HUES48 (cell line): ENCODE measurements around the gene CHRNB4.

Experiments
- H3K27ac ChIP-seq: one replicate; pipeline ENCODE4 v1.7.0; 2013; ENCODE audit warnings: low read depth, low read length, inconsistent platforms
- H3K27me3 ChIP-seq: 2 replicates; pipeline ENCODE4 v1.6.1; 2013; ENCODE audit warnings: mild to moderate bottlenecking, low read length; ENCODE audit not compliant: control insufficient read depth, insufficient read depth
- H3K36me3 ChIP-seq: 2 replicates; pipeline ENCODE4 v1.6.1; 2013; ENCODE audit warnings: low read length; ENCODE audit not compliant: control insufficient read depth, insufficient read depth
- H3K4me1 ChIP-seq: 2 replicates; pipeline ENCODE4 v1.6.1; 2013; ENCODE audit warnings: mild to moderate bottlenecking, low read length; ENCODE audit not compliant: control insufficient read depth, insufficient read depth
- H3K4me3 ChIP-seq: 2 replicates; pipeline ENCODE4 v1.5.1; 2013; ENCODE audit warnings: mild to moderate bottlenecking, low read depth, low read length
- H3K9ac ChIP-seq: 2 replicates; pipeline ENCODE4 v1.6.1; 2013; ENCODE audit warnings: mild to moderate bottlenecking, low read depth, low read length, moderate library complexity
- H3K9me3 ChIP-seq: 2 replicates; pipeline ENCODE4 v1.6.1; 2013; ENCODE audit warnings: low read length; ENCODE audit not compliant: control insufficient read depth, insufficient read depth

Gene CHRNB4

DNA sequence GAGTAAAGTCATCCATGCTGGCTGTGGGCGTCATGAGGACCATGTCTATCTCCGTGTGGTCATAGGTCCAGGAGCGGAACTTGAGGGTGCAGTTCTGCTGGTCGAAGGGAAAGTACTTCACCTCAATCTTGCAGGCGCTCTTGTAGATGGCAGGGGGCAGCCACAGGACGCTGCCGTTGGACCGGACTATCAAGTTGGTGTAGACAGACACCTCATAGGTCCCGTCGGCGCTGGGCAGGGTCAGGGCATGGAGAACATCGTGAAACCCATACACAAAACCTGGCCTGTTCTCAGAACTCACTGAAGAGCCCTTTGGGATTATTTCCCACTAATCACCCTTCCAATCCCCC is 11.3 kb downstream of the CHRNB4 start:
- H3K4me1 ChIP-seq, result no peaks in the 10 kb centered on the region
- H3K9ac ChIP-seq, result no peak overlapping the region
- H3K27ac ChIP-seq, result no peak overlapping the region
- no peaks in the 10 kb centered on the region for H3K9me3 ChIP-seq
- 0 out of 2 replicates have a peak, but pooled peaks cover 2% of the 10 kb centered on the region for H3K36me3 ChIP-seq
- no peaks in the 10 kb centered on the region for H3K27me3 ChIP-seq
- no peak overlapping the region for H3K4me3 ChIP-seq

DNA sequence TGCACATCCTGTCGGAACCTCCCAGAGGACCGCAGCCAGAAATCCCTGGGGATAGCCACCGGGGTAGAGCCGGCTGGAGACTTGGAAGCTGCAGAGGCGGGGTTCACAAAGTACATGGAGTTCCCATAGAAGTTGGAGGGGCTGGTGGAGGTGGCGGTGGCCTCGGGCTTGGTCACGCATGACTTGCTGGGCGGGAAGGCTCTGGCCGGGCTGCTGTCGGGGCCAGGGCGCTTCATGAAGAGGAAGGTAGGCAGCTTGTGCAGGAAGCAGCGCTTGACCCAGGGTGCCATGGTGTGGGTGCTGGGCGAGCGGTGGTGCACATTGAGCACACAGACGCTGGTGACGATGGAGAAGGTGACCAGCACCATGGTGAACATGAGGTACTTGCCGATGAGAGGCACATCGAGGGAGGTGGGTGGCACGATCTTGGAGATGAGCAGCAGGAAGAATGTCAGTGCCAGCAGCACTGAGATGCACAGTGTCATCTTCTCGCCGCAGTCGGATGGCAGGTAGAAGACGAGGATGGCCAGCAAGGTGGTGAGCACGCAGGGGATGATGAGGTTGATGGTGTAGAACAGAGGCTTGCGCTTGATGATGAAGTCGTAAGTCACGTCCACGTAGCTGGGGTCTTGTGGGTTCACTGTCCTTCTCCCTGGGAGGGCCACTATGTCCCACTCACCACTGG is 11.8 kb downstream of the CHRNB4 start:
- Histone ChIP-seq H3K27me3 (no peaks in the 10 kb centered on the region), H3K9me3 (no peaks in the 10 kb centered on the region), H3K4me3 (no peak overlapping the region), H3K36me3 (0 out of 2 replicates have a peak, but pooled peaks cover 2% of the 10 kb centered on the region), H3K9ac (no peak overlapping the region), H3K4me1 (no peaks in the 10 kb centered on the region), H3K27ac (no peak overlapping the region)

DNA sequence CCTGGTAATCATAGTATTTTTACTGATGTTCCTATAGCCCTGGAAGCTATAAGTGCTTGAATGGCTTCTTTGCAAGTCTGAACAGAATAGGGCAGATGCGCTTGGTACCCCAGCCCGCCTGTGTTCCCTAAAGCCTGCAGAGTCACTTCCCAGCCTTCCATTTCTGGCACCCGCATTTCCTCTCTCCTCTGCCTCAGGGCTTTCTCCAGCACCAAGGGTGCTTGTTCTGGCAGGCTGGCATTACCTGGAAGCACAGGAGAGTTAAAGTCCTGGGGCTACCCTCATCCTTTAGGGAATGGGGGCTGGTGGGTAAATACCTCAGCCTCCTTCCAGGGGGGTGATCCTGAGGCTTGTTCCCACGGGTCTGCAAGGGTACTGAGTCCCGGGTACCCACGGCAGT is 12.8 kb downstream of the CHRNB4 start:
- no peaks in the 10 kb centered on the region for H3K4me1 ChIP-seq
- H3K27me3 ChIP-seq, result no peaks in the 10 kb centered on the region
- H3K36me3 ChIP-seq, result 0 out of 2 replicates have a peak, but pooled peaks cover 2% of the 10 kb centered on the region
- no peaks in the 10 kb centered on the region for H3K9me3 ChIP-seq
- no peak overlapping the region for H3K4me3 ChIP-seq
- no peak overlapping the region for H3K9ac ChIP-seq
- H3K27ac ChIP-seq, result no peak overlapping the region

DNA sequence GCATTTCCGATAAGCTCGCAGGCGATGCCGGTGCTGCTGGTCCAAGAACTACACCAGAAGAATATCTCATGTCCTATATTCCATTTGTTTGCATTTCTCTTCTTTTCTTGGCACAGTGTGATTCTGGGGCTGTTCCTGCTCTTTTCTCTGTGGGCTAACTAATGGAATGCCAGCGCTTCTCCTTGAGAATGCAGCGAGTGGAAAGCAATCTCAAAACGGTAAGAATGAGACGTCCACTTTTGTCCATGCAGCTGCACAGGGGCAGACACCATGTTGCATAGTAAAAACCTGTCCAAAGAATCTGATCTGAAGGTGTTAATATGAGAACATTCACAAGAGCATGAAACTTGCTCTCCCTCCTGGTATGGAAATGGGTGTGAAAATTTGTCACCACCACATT is 13.7 kb downstream of the CHRNB4 start:
- no peak overlapping the region for H3K27ac ChIP-seq
- 0 out of 2 replicates have a peak, but pooled peaks cover 2% of the 10 kb centered on the region for H3K36me3 ChIP-seq
- H3K27me3 ChIP-seq, result peaks cover 5% of the 10 kb centered on the region
- H3K9me3 ChIP-seq, result no peaks in the 10 kb centered on the region
- no peaks in the 10 kb centered on the region for H3K4me1 ChIP-seq
- H3K4me3 ChIP-seq, result no peak overlapping the region
- no peak overlapping the region for H3K9ac ChIP-seq

DNA sequence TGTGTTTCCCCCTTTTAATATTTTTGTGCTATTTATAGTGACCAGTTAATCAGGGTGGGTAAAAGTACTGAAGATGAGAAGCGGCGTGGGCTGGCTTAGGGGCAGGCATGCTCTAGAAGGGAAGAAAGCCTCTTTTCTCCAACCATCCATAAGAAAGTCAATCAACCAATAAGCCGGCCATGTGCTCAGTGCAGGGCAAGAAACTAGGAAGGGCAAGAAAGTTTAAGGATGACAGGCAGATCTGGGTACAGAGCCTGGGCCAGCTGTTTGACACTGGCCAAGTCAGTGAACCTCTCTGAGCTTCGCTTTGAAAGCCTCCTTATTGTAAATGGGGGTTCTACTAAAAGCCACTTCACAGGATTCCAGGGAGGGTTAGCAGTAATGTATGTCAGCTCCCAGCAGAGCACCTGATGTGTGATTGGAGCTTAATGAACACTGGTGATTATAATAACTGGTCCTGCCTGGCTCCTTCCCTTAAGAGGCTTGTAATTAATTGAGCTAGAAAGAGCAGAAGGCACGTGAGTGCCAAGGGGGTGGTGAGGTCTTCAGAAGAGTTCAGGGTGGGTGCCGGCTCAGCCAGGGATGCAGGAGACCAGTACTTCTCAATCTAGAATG is 14.5 kb downstream of the CHRNB4 start:
- H3K27me3 ChIP-seq, result peaks cover 13% of the 10 kb centered on the region
- 0 out of 2 replicates have a peak, but pooled peaks cover 2% of the 10 kb centered on the region for H3K36me3 ChIP-seq
- H3K9me3 ChIP-seq, result no peaks in the 10 kb centered on the region

DNA sequence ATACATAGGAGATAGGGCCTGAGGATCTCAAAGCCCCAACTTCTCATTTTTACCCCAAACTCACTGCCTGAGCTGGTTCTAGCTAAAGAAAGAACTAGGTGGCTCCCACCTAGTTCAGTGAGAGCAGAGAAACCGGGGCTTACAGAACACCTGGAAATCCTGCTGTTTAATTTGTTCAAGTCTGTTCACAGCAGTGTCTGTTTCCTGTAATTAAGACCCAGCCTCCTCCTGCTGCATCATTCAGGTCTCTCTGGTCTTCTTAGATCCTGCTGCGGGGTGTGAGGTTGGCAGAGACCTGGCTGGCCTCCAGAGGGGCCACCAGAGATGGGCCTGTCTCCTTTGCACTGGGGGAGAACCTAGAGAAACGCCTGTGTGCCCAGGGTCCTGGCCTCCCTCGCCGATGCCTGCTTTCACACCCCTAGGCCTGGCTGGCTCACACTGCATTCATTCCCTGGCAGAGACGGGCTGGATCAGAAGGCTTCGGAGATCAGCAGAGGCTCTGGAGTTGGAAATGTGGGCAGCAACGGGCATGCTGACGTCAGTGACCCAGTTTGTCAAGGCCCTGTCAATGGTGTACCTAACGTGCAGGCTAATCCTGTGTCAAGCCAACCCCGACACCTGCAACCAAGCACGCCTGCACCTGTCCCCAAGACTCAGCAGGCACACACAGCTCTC is 15.3 kb downstream of the CHRNB4 start:
- Histone ChIP-seq H3K36me3 (0 out of 2 replicates have a peak, but pooled peaks cover 2% of the 10 kb centered on the region), H3K9me3 (no peaks in the 10 kb centered on the region), H3K27me3 (peaks cover 21% of the 10 kb centered on the region), H3K4me3 (no peak overlapping the region), H3K27ac (no peak overlapping the region), H3K4me1 (no peaks in the 10 kb centered on the region), H3K9ac (no peak overlapping the region)

More for the DNA sequence above, 14.5 kb downstream of the CHRNB4 start:
- Histone ChIP-seq H3K4me1 (no peaks in the 10 kb centered on the region), H3K9ac (no peak overlapping the region), H3K4me3 (no peak overlapping the region), H3K27ac (no peak overlapping the region)

DNA sequence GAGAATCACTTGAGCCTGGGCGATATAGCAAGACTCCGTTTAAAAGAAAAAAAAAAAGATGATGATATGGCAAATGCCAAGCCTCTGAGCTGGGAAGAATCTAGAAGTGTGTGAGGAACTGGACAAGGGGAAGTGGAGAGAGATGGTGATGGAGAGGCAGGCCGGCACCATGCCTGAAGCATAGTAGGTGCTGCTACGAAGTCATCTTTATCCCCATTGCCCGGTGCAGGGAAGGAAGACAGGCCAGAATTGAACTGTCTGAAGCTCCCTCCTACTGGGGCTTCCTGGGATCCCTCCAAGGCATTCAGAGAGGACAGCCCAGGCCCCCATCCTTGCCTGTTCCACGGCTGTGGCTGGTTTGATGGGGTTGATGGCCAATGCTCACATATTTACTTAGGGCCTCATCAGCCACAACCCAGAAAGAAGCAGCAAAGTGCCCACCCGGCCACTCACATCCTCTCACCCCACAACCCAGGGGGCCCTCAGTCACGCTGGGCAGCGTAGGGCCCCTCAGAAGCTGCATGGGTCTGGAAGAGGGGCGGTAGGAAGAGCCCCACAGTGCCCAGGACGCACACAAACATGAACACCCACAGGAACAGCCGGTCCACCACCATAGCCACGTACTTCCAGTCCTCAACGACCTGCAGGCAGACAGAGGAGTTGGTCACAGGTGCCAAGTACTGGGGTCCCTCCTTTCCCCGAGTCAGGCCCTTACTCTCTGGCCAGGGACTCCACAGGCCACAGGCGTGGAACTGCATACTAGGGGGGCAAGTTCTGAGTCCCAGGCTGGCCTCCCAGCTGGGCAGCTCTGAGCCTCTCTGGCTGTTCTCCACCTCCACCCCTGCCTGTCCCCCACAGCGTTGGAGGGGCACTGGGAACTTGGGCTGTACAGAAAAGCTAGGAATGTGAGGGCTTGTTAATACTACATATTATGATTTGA is 16.1 kb downstream of the CHRNB4 start:
- H3K36me3 ChIP-seq, result 0 out of 2 replicates have a peak, but pooled peaks cover 2% of the 10 kb centered on the region
- H3K27ac ChIP-seq, result no peak overlapping the region
- H3K9me3 ChIP-seq, result no peaks in the 10 kb centered on the region
- no peak overlapping the region for H3K9ac ChIP-seq
- H3K4me3 ChIP-seq, result no peak overlapping the region
- H3K4me1 ChIP-seq, result no peaks in the 10 kb centered on the region
- peaks cover 29% of the 10 kb centered on the region for H3K27me3 ChIP-seq

DNA sequence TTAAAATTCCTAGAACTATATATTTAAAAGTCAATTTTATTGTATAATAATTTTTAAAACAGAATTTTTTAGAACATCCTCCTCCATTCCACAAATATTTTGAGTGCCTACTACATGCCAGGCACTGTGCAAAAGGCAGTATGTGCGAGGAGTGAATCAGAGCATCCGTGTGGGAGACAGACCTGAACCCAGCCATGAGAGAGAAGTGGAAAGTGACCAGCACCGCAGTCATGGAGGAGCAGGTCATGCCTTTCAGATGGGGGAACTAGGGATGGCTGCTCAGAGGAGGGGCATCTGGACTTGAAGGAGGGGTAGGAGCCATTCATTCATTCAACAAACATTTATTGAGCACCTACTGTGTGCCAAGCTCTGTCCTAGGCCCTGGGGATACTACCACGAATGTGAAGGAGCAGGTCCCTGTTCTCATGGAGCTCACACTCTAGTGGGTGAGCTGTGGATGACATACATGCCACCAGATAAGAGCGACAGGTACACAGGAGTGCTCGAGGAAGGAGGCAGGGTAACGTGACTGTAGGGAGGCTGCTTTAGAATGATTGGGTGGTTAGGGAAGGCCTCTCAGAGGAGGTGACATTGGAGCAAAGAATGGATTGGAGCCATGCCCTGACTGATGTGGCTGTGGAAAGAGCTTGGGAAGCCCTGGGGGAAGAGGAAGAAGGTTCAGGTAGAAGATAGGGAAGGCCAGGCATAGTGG is 17.1 kb downstream of the CHRNB4 start:
- no peak overlapping the region for H3K9ac ChIP-seq
- peaks cover 6% of the 10 kb centered on the region; the same call in 1 of the 2 replicates for H3K4me1 ChIP-seq
- H3K4me3 ChIP-seq, result no peak overlapping the region
- H3K27ac ChIP-seq, result no peak overlapping the region
- no peaks in the 10 kb centered on the region for H3K9me3 ChIP-seq
- no peaks in the 10 kb centered on the region for H3K36me3 ChIP-seq
- peaks cover 39% of the 10 kb centered on the region for H3K27me3 ChIP-seq

DNA sequence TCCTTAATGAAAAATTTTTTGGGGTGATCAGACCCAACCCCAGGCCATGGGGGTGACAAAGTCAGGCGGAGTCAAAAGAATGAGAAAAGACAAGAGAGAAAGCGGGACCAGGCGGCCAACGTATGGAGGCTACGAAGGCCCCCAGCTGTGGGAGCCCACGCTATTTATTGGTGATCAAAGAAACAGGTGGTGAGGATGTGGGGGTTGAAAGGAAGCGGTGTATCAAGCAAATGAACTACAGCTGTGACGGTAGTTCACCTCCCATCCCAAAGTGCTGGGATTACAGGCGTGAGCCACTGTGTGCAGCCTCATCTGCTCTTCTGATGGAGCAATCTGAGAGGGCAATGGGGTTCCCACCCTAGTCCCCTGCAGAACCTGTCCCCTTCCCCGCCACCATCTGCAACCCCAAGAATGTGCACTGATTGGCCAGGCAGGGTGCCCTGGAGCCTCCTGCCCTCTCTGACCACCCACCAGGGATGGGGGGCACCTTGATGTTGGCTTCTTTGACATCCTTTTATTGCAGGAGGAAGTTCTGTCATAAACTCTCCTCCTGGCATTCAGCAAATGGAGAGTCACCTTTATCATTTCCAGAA is 19.1 kb downstream of the CHRNB4 start:
- H3K36me3 ChIP-seq, result no peaks in the 10 kb centered on the region
- no peak overlapping the region for H3K9ac ChIP-seq
- H3K27me3 ChIP-seq, result peaks cover 40% of the 10 kb centered on the region
- H3K4me3 ChIP-seq, result no peak overlapping the region
- H3K27ac ChIP-seq, result no peak overlapping the region
- H3K4me1 ChIP-seq, result peaks cover 6% of the 10 kb centered on the region; the same call in 1 of the 2 replicates
- no peaks in the 10 kb centered on the region for H3K9me3 ChIP-seq
